ELR (cell line): ENCODE data around the gene BLOC1S1.
"Not testable (repeated sequence)": the region's sequence is repeated elsewhere in the genome, so short reads cannot be mapped to it uniquely, and the experiment has no call there.

Source experiments
- DNase-seq: peaks from one replicate; pipeline ENCODE4 v3.0.0-alpha.2; 2015; ENCODE audit warnings: low read depth

The BLOC1S1 gene

DNA sequence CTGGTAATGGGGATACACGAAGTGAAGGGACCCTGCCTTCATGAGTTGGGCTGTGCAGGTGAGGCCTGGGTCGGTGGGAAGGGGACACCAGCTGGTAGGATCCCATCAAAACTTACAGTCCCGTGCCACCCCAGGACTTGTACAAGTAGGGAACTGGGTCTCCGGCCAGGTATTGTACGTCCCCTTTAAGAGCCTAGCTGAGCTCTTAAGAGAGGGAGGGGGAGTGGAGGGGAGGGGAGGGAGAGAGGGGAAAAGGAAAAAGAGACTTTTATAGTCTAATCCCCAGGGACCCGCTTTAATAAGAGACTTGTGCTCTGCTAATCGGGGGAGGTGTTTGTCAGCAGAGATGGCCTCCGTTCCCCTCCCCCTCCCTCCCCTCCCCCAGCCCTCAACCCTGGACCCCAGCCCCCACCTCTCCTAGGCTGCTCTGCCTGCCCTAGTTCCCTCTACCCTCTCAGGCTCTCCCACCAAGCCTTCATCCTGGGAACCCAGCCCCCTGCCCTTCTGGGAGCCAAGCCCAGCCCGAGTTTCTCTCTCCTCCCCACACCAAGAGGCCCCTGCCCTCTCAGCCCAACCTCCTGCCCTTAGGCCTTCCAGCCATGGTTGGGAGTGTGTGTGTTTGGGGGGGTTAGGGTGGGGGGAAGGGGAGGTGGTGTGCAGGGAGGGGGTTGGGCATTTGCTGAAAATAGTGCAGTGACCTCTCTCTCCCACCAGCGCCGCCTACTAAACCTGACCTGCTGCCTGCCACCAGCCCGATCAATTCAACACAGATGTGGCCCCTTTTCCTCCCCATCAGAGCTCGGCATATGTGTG, 29.7 kb downstream of the BLOC1S1 start:
- no peak for DNase-seq

DNA sequence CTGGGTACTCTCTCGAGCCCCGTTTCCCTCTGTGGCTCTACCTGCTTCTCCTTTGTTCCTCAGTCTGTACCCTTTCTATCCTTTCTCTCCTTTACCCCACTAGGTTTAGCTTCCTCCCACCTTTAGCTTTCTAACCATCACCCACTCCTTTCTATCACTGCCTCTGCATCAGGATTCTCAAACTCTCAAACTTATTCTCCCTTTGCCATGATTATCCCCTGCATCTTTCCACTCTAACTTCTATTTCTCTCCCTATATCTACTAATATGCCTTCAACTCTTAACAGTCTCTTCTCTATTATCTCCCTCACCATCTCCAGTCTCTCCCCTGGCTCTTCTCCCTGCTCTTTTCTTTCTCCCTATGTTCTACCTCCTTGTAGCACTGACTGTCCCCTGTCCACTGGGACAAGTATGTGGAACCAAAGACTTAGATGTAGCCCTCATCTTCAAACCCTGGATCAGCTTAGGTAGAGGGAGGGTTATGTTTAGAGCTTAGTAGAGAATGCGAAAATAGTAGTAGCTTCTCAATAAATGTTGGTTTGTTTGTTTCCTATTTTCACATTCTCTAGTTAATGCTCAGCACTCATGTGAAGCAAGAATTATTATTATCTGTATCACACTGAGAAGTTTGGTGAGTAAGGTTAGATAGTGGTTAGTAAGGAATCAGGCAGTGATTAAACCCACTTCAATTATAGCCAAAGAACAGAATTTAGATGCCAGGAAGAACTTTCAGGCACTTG, 30.5 kb downstream of the BLOC1S1 start:
- no peak for DNase-seq

DNA sequence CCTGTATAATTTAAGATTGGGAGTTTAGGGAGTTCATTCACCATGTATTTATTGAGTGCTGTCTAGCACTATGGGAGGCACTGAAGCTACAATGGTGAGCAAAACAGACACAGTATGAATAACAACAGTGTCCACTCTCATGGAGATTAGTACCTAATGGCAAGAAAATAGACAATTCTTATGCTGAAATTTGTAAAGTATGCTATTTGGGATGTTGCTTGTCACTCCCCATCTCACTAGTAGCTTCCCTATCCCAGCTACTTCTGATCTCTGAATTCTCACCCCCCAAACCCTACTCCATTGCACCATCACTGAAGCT, 31.0 kb downstream of the BLOC1S1 start:
- DNase-seq, result no peak

DNA sequence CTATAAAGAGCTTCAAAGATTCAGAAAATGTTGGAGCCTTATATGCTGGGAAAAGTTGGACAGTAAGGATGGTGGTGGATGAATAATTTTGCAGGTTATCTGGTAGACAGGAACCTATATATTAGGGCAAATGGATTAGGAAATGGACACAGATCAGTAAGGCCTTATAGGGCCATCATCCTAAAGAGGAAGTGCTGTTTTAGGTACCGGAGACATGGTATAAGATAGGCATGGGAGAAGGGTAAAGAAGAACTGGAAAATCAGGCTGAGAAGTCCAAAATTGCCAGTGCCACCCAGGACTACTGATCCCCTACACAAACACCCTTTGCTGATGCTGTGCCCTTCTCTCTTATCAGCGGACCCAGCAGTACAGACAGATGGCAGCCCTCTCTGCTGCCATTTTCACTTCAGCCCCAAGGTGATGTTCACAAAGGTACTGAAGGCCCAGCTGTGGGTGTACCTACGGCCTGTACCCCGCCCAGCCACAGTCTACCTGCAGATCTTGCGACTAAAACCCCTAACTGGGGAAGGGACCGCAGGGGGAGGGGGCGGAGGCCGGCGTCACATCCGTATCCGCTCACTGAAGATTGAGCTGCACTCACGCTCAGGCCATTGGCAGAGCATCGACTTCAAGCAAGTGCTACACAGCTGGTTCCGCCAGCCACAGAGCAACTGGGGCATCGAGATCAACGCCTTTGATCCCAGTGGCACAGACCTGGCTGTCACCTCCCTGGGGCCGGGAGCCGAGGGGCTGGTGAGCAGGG, 32.6 kb downstream of the BLOC1S1 start:
- DNase-seq, result no peak

DNA sequence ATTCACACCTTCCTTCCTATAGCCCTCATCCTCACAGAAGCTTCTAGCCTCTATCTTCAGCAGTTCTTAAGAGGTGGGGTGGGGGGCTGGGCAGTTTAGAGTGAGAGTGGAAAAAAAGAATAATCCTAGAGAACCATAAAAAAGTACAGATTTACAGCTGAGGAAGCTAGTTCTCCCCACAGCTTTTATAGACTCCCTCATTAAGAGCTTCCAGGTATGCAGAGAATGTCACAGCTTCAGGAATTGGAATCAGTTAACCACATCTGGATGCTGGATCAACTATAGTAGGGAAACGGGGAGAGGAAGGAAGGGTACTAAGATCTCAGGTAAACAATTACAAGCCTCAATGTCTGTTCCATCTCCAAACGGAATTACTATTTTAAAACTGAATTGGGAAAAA, 39.4 kb downstream of the BLOC1S1 start:
- no peak for DNase-seq

DNA sequence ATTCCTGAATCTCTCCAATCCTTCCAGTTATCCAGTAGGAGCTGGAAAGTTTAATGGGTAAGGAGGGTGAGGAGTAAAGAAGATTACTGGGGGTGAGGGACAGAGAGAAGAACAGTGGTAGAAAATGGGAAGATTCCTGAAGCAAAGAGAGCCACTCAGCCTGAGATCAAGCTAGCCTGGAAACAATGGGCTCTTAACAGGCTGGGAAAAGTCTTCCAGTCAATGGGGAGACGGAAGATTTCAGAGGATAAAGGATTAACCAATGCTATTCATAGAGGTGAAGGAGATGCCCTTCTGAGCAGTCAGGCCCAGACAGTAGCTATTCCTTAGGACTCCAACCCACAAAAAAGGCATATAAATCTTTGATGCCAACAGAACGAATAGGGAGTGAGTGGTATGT, 41.9 kb downstream of the BLOC1S1 start:
- no peak for DNase-seq

DNA sequence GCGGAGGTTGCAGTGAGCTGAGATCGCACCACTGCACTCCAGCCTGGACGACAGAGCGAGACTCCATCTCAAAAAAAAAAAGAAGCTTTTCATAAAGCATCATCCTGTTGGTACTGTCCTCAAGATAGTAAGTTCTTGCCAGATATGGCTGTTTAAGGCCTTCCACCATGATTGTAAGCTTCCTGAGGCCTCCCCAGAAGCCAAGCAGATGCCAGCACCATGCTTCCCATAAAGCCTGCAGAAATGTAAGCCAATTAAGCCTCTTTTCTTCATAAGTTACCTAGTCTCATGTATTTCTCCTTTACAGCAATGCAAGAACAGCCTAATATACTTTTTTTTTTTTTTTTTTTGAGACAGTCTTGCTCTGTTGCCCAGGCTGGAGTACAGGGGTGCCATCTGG, 42.7 kb downstream of the BLOC1S1 start:
- not testable (repeated sequence) for DNase-seq

DNA sequence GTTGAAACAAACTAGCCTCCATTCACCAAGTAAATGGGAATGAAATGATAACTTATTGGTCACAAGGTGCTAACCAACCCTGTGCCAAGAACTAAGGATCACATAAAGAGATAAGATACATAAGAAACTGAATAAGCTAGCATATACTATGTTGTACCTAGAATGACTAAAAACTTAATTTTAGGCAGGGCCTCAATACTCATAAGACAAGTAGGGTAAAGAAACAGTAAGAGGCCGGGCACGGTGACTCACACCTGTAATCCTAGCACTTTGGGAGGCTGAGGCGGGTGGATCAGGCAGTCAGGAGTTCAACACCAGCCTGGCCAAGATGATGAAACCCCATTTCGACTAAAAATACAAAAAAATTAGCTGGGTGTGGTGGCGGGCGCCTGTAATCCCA, 44.8 kb downstream of the BLOC1S1 start:
- no peak for DNase-seq

DNA sequence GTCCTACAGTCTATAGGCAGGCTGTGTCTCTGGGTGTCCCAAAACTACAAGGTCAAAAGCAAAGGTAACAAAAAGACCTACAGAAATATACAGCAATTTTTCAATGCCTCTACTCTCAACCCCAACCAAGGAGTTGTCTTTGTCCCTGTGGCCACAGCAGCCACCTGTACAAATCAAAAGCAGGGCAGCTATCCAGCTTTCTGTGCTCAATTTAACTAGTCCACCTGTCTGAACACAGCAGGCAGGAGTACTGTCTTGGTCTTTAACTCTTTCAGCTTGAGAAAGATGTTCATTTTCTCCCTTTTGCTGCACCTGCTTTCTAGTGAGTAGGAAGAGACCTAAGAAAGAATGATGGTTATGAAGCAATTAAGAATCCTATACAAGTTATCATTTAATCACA, 46.8 kb downstream of the BLOC1S1 start:
- DNase-seq, result no peak

DNA sequence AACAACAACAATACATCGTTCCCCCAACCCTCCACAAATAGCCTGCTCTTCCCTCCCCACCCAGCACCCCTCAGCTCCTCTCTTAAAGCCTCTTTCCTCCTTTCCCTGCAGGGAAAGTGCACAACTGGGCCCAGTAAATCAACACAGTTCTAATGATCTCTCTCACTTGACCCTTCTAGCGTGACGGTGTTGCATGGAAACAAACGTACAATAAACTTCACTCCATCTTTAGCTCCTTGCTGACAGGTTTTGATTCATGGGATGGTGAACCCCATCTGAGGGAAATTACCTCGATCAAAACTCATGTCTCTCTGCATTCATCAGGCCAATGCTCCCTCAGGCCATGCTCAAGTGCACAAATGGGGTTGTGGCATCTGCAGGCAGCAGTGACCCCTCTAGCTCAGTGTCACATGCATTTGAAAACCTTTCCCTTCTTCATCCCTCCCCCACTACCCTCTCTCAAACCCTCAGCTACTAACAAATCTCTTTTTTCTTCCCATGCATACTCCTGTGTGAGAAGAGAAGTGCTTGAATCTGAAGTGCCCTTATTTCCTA, 50.0 kb downstream of the BLOC1S1 start:
- DNase-seq, result no peak

DNA sequence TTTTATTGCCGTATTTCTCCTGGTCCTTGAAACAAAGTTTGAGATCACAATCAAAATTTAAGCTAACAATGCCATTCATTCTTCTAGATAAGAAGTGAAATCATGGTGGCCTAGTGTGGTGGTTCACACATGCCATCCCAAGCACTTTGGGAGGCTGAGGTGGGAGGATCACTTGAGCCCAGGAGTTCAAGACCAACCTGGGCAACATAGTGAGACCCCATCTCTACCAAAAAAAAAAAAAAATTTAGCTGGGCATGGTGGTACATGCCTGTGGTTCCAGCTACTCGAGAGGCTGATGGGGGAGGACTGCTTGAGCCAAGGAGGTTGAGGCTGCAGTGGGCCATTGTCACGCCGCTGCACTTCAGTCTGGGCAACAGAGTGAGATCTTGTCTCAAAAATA, 51.3 kb downstream of the BLOC1S1 start:
- no peak for DNase-seq
